ENCODE data around the gene EPS8L1.

Gene EPS8L1

GRCh38 chr19:55117663-55118391 lies 42.2 kb downstream of the EPS8L1 start:
- peak; percentile 98 to 99 for DNase-seq

GRCh38 chr19:55118401-55118991 lies 42.8 kb downstream of the EPS8L1 start:
- peak; percentile 27 to 56 for DNase-seq

GRCh38 chr19:55119053-55119452 lies 43.4 kb downstream of the EPS8L1 start:
- DNase-seq, result no peak

- DNase-seq, result no peak
Measured at GRCh38 chr19:55131421-55131820, 55.8 kb downstream of the EPS8L1 start.

- no peak for DNase-seq
Measured at GRCh38 chr19:55132453-55133129, 56.9 kb downstream of the EPS8L1 start.

- no peak for DNase-seq
Measured at GRCh38 chr19:55133639-55134444, 58.2 kb downstream of the EPS8L1 start.

- DNase-seq, result no peak
Measured at GRCh38 chr19:55134736-55135135, 59.1 kb downstream of the EPS8L1 start.

GRCh38 chr19:55136399-55137102 lies 60.9 kb downstream of the EPS8L1 start:
- no peak for DNase-seq
